ENCODE measurements around the gene IZUMO1.

GRCh38 chr19:48777720-48778119 is 31.0 kb upstream of the IZUMO1 start:
- no peak for TF ChIP-seq CTCF (conservative IDR thresholded peaks at IDR 0.05; ENCODE audit: low read depth, low read length)
- no peak for TF ChIP-seq MAZ (IDR thresholded peaks at IDR 0.05; ENCODE audit: borderline replicate concordance, low read depth, low read length)
- TF ChIP-seq POLR2A (IDR thresholded peaks at IDR 0.05; ENCODE audit: low read depth, low read length), result no peak
- TF ChIP-seq RAD21 (IDR thresholded peaks at IDR 0.05; ENCODE audit: low read length), result no peak
- no peak for TF ChIP-seq RFX5 (IDR thresholded peaks at IDR 0.05; ENCODE audit: low read depth, low read length)
- no peak for TF ChIP-seq FOS (IDR thresholded peaks at IDR 0.05; ENCODE audit: low read depth, low read length)
- TF ChIP-seq CEBPB (IDR thresholded peaks at IDR 0.05; ENCODE audit: low read depth, low read length), result no peak
- no peak for TF ChIP-seq ELK1 (IDR thresholded peaks at IDR 0.05; ENCODE audit: borderline replicate concordance, low read depth, low read length)
- TF ChIP-seq MXI1 (IDR thresholded peaks at IDR 0.05; ENCODE audit: borderline replicate concordance, low read depth, low read length), result no peak
- no peak for TF ChIP-seq USF2 (IDR thresholded peaks at IDR 0.05; ENCODE audit: low read depth, low read length)
- no peak for TF ChIP-seq BHLHE40 (IDR thresholded peaks at IDR 0.05; ENCODE audit: low read depth, low read length)
- TF ChIP-seq RCOR1 (IDR thresholded peaks at IDR 0.05; ENCODE audit: insufficient replicate concordance, low read length), result no peak
- no peak for TF ChIP-seq SMC3 (IDR thresholded peaks at IDR 0.05; ENCODE audit: low read depth, low read length)
